Measurements from ENCODE around the gene PNPLA6.

The PNPLA6 gene

GRCh38 chr19:7515645-7516151 lies 19.8 kb upstream of the PNPLA6 start, which contains the start of gene ZNF358:
TSS of gene ZNF358 (plus strand) at chr19:7516103. CDS start at chr19:7519243, 3,140 bp downstream.
- peak in 1 of 2 donors; percentile 25 for DNase-seq (ENCODE audit: low read depth in 2 of 2)

GRCh38 chr19:7516333-7516732 lies 19.2 kb upstream of the PNPLA6 start:
- no peak for DNase-seq (ENCODE audit: low read depth in 2 of 2)

- no peak for DNase-seq (ENCODE audit: low read depth in 2 of 2)
These were observed 18.6 kb upstream of the PNPLA6 start for GRCh38 chr19:7516878-7517277.

- no peak for DNase-seq (ENCODE audit: low read depth in 2 of 2)
These were observed 16.0 kb upstream of the PNPLA6 start for GRCh38 chr19:7519361-7520130.

GRCh38 chr19:7520131-7521051 lies 15.1 kb upstream of the PNPLA6 start:
- DNase-seq (ENCODE audit: low read depth in 2 of 2) = no peak

- DNase-seq (ENCODE audit: low read depth in 2 of 2) = no peak
These were observed 13.9 kb upstream of the PNPLA6 start for GRCh38 chr19:7521551-7522071.

- DNase-seq (ENCODE audit: low read depth in 2 of 2) = peak; percentile 99 to 100
These were observed 13.2 kb upstream of the PNPLA6 start, which contains the start of gene MCOLN1 for GRCh38 chr19:7522072-7522922. TSS of gene MCOLN1 (plus strand) at chr19:7522624. CDS start at chr19:7522751, 127 bp downstream.

- no peak for DNase-seq (ENCODE audit: low read depth in 2 of 2)
These were observed 12.4 kb upstream of the PNPLA6 start for GRCh38 chr19:7522923-7523667.

GRCh38 chr19:7524523-7524922 lies 11.0 kb upstream of the PNPLA6 start:
- no peak for DNase-seq (ENCODE audit: low read depth in 2 of 2)

GRCh38 chr19:7524992-7525739 lies 10.4 kb upstream of the PNPLA6 start:
- no peak for DNase-seq (ENCODE audit: low read depth in 2 of 2)

GRCh38 chr19:7526059-7526929 lies 9.2 kb upstream of the PNPLA6 start:
- no peak for DNase-seq (ENCODE audit: low read depth in 2 of 2)

GRCh38 chr19:7527516-7528191 lies 7.9 kb upstream of the PNPLA6 start:
- DNase-seq (ENCODE audit: low read depth in 2 of 2) = no peak

- DNase-seq (ENCODE audit: low read depth in 2 of 2) = no peak
These were observed 7.4 kb upstream of the PNPLA6 start for GRCh38 chr19:7528192-7528519.

- no peak for DNase-seq (ENCODE audit: low read depth in 2 of 2)
These were observed 6.8 kb upstream of the PNPLA6 start for GRCh38 chr19:7528522-7529245.

GRCh38 chr19:7529246-7529600 lies 6.3 kb upstream of the PNPLA6 start:
- no peak for DNase-seq (ENCODE audit: low read depth in 2 of 2)

- DNase-seq (ENCODE audit: low read depth in 2 of 2) = no peak
These were observed 5.7 kb upstream of the PNPLA6 start for GRCh38 chr19:7529610-7530490.
